Stimulated activated naive B cell treated with anti-CD40 and anti-IgM and Interleukin-4, amounts not matched to agents 10 μg/mL and 1 μg/mL and 100 μg/mL, for 72 hours (primary cell): ENCODE results near the gene INPP1.

Source experiments
- ATAC-seq, 2 donors: fragments of 150-1000 bp; cut with Tn5 transposase; replicated peaks; 2 replicates each; pipeline ENCODE4 v1.10.0; 2021; ENCODE audit warnings: moderate library complexity in 1 of 2
- DNase-seq: peaks from one replicate; pipeline ENCODE4 v3.0.0; 2021
- H3K27ac Mint-ChIP-seq: one replicate; pipeline ENCODE4 v1.8.0; 2022; ENCODE audit warnings: mild to moderate bottlenecking, mixed read lengths
- H3K27me3 Mint-ChIP-seq, 2 donors: one replicate each; pipeline ENCODE4 v1.8.0; 2022; ENCODE audit warnings: mixed read lengths in 2 of 2
- H3K36me3 Mint-ChIP-seq, 2 donors: one replicate each; pipeline ENCODE4 v1.8.0; 2022; ENCODE audit warnings: mixed read lengths in 2 of 2, mild to moderate bottlenecking in 1 of 2
- H3K4me1 Mint-ChIP-seq, 2 donors: one replicate each; pipeline ENCODE4 v1.8.0; 2022; ENCODE audit warnings: mixed read lengths in 2 of 2, mild to moderate bottlenecking in 1 of 2
- H3K4me3 Mint-ChIP-seq, 2 donors: one replicate each; pipeline ENCODE4 v1.8.0; 2022; ENCODE audit warnings: mild to moderate bottlenecking in 2 of 2, mixed read lengths in 2 of 2, moderate library complexity in 1 of 2
- H3K9me3 Mint-ChIP-seq, 2 donors: one replicate each; pipeline ENCODE4 v1.8.0; 2022; ENCODE audit warnings: mixed read lengths in 2 of 2, mild to moderate bottlenecking in 1 of 2

Gene INPP1

DNA sequence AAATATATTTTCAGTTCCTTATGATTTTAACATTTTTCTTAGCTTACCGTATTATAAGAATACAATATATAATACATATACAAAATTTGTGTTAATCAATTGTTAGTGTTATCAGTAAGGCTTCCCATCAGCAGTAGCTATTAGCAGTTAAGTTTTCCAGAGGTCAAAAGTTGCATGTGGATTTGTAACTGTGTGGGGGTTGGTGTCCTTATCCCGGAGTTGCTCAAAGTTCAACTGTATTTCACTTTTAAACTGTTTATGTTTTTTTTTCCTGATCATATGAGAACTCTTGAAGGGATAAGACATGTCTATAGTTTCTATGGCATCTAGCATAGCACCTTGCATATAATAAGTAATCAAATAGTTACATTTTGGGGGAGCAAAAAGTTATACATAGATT lies 52.9 kb downstream of the INPP1 start:
- no peaks in the 10 kb centered on the region for H3K36me3 Mint-ChIP-seq
- no peak overlapping the region for H3K27ac Mint-ChIP-seq
- no peaks in the 10 kb centered on the region for H3K9me3 Mint-ChIP-seq
- ATAC-seq (no peak), DNase-seq (no peak)
- H3K4me1 Mint-ChIP-seq: no peaks in the 10 kb centered on the region
- peaks cover 0 to 6% of the 10 kb centered on the region in 2 donors for H3K27me3 Mint-ChIP-seq
- no peak overlapping the region for H3K4me3 Mint-ChIP-seq

- DNase-seq (no peak), ATAC-seq (no peak)
- H3K27me3 Mint-ChIP-seq: no peaks in the 10 kb centered on the region
- no peak overlapping the region for H3K27ac Mint-ChIP-seq
- no peak overlapping the region for H3K4me3 Mint-ChIP-seq
- H3K9me3 Mint-ChIP-seq: no peaks in the 10 kb centered on the region
- H3K36me3 Mint-ChIP-seq: no peaks in the 10 kb centered on the region
- H3K4me1 Mint-ChIP-seq: peaks cover 0 to 4% of the 10 kb centered on the region in 2 donors
Measured at GRCh38 chr2:190402986-190403603, 59.7 kb downstream of the INPP1 start.

- no peak overlapping the region for H3K27ac Mint-ChIP-seq
- DNase-seq (peak; percentile 6), ATAC-seq (peak in 1 of 2 donors; percentile 18)
- H3K4me3 Mint-ChIP-seq: no peak overlapping the region
- no peaks in the 10 kb centered on the region for H3K36me3 Mint-ChIP-seq
- H3K27me3 Mint-ChIP-seq: no peaks in the 10 kb centered on the region
- H3K4me1 Mint-ChIP-seq: peaks cover 0 to 6% of the 10 kb centered on the region in 2 donors
- no peaks in the 10 kb centered on the region for H3K9me3 Mint-ChIP-seq
Measured at GRCh38 chr2:190404487-190404886, 61.1 kb downstream of the INPP1 start.

DNA sequence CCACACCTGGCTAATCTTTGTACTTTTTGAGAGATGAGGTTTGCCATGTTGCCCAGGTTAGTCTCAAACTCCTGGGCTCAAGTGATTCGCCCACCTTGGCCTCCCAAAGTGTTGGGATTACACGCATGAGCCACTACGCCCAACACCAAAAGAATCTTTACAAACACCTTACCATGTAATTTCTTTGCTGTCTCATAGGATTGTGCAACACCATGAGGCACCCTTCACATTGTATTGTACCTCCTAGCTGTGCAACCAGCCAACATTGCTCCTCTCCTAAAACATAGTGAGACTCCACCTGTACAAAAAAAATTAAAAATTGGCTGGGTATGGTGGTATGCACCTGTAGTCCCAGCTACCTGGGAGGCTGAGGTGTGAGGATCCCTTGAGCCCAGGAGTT lies 61.7 kb downstream of the INPP1 start:
- Mint-ChIP-seq H3K9me3 (no peaks in the 10 kb centered on the region), H3K36me3 (no peaks in the 10 kb centered on the region), H3K4me1 (peaks cover 4 to 11% of the 10 kb centered on the region in 2 donors), H3K27ac (no peak overlapping the region), H3K4me3 (no peak overlapping the region), H3K27me3 (no peaks in the 10 kb centered on the region)
- DNase-seq: no peak
- ATAC-seq: no peak

DNA sequence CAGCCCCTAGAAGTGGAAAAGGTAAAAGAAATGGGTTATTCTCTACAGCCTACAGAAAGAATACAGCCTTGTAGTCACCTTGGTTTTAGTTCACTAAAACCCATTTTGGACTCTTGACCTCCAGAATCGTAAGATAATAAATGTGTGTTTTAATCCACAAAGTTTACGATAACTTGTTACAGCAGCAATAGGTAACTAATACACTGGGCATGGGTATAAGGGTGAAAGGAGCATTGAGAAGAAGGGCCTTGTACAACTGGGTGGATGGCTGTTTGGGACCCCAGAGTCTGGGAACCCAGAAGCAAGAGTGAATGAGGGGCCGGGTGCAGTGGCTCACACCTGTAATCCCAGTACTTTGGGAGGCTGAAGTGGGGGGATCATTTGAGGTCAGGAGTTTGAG lies 62.6 kb downstream of the INPP1 start:
- H3K36me3 Mint-ChIP-seq: no peaks in the 10 kb centered on the region
- DNase-seq: no peak
- no peaks in the 10 kb centered on the region for H3K27me3 Mint-ChIP-seq
- no peak overlapping the region for H3K27ac Mint-ChIP-seq
- no peak overlapping the region for H3K4me3 Mint-ChIP-seq
- ATAC-seq: no peak
- H3K9me3 Mint-ChIP-seq: no peaks in the 10 kb centered on the region
- H3K4me1 Mint-ChIP-seq: peaks cover 4 to 11% of the 10 kb centered on the region in 2 donors

DNA sequence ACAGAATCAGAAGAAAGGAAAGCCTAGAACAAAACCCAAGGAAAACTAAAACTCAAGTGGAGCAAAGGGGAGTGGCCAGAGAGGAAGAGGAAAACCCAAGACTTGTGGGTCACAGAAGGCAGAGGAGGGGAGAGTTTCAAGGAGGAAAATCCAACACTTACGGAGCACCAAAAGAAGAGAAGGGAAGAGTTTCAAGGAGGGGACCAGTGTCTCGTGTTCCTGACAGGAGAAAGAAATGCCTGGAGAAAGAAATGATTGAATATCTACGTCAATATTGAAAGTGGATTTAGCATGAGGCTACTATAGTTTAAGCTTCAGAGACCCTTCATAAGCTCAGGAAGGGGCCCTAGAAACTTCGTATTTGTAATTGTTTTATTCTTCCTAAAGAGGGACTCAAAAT lies 63.4 kb downstream of the INPP1 start:
- Mint-ChIP-seq H3K4me1 (peaks cover 7 to 19% of the 10 kb centered on the region in 2 donors), H3K27ac (no peak overlapping the region), H3K4me3 (no peak overlapping the region), H3K9me3 (no peaks in the 10 kb centered on the region), H3K36me3 (no peaks in the 10 kb centered on the region), H3K27me3 (no peaks in the 10 kb centered on the region)
- no peak for ATAC-seq
- DNase-seq: no peak

GRCh38 chr2:190407246-190407661 lies 63.9 kb downstream of the INPP1 start:
- Mint-ChIP-seq H3K4me1 (peaks cover 7 to 22% of the 10 kb centered on the region in 2 donors), H3K27ac (peak overlapping the region; percentile 83), H3K27me3 (no peaks in the 10 kb centered on the region), H3K4me3 (peak overlapping the region; percentile 75 to 79), H3K36me3 (no peaks in the 10 kb centered on the region), H3K9me3 (no peaks in the 10 kb centered on the region)
- ATAC-seq (peak; percentile 0 to 5), DNase-seq (peak; percentile 3)

DNA sequence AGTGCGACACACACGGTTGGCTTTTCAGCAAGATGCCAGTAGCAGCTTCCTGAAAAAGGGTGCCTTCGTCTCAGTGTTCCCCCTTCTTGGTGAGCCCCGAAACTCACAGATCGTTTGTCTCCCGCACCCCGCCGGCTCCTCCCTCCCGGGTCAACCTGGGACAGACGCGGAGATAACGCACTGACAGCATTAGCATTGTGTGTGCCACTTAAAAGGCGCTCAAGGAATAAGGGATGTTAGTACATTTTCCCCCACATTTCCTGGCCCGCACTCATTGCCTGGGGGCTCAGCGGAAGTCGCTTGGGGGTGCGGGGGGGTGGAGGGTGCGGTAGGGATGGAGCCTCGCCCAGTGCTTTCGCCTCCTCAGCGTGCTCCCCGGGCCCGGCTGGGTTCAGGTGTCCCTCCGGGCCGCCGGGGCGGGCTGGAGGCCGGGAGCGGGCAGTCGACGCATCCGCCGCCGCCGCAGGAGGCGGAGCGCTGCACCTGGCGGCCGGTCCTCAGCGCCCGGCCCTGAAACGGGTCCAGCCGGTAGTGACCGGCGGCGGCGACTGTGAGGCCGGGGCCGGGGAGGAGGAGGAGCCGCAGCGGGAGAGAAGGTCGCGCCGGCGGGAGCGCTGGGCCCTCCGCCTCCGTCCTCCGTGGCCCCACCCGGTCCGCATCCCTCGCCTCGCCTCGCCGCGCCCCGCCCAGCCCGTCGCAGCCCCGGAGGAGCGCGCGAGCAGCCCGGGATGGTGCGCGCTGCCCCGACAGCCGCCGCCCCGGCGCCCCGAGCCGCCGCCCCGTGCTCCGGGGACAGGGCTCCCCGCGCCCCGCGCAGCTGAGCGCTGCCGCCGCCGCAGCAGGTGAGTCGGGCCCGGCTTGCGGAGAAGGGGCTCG lies 64.5 kb downstream of the INPP1 start, which contains the start of gene MFSD6:
Gene MFSD6 (plus strand): TSS at position 694 of the 876 bp plus-strand sequence. CDS start 27,675 bp downstream, outside the sequence.
- H3K4me3 Mint-ChIP-seq: peak within 1 kb of the TSS; percentile 82 to 86
- ATAC-seq: peak; percentile 68 to 79
- no peaks in the 10 kb centered on the region for H3K27me3 Mint-ChIP-seq
- H3K4me1 Mint-ChIP-seq: peaks cover 10 to 25% of the 10 kb centered on the region in 2 donors
- H3K27ac Mint-ChIP-seq: peak within 1 kb of the TSS; percentile 83
- peak; percentile 43 for DNase-seq
- H3K9me3 Mint-ChIP-seq: no peaks in the 10 kb centered on the region
- no peaks in the 10 kb centered on the region for H3K36me3 Mint-ChIP-seq

GRCh38 chr2:190408538-190409271 lies 65.3 kb downstream of the INPP1 start:
- ATAC-seq (peak; percentile 63 to 69), DNase-seq (peak; percentile 59)
- H3K27ac Mint-ChIP-seq: peak overlapping the region; percentile 70
- H3K9me3 Mint-ChIP-seq: no peaks in the 10 kb centered on the region
- H3K27me3 Mint-ChIP-seq: no peaks in the 10 kb centered on the region
- peaks cover 18 to 33% of the 10 kb centered on the region in 2 donors for H3K4me1 Mint-ChIP-seq
- peaks cover 0 to 2% of the 10 kb centered on the region in 2 donors for H3K36me3 Mint-ChIP-seq
- peak overlapping the region; percentile 82 to 86 for H3K4me3 Mint-ChIP-seq

GRCh38 chr2:190409616-190410015 lies 66.2 kb downstream of the INPP1 start:
- Mint-ChIP-seq H3K4me1 (peaks cover 22 to 36% of the 10 kb centered on the region in 2 donors), H3K27me3 (no peaks in the 10 kb centered on the region), H3K4me3 (peak overlapping the region; percentile 31 to 82), H3K9me3 (no peaks in the 10 kb centered on the region), H3K36me3 (peaks cover 0 to 3% of the 10 kb centered on the region in 2 donors), H3K27ac (peak overlapping the region; percentile 60)
- DNase-seq: no peak
- ATAC-seq: no peak

GRCh38 chr2:190410166-190410565 lies 66.8 kb downstream of the INPP1 start:
- Mint-ChIP-seq H3K9me3 (no peaks in the 10 kb centered on the region), H3K27me3 (no peaks in the 10 kb centered on the region), H3K36me3 (peaks cover 0 to 3% of the 10 kb centered on the region in 2 donors), H3K4me1 (peaks cover 22 to 36% of the 10 kb centered on the region in 2 donors), H3K4me3 (no peak overlapping the region), H3K27ac (no peak overlapping the region)
- DNase-seq (no peak), ATAC-seq (no peak)

DNA sequence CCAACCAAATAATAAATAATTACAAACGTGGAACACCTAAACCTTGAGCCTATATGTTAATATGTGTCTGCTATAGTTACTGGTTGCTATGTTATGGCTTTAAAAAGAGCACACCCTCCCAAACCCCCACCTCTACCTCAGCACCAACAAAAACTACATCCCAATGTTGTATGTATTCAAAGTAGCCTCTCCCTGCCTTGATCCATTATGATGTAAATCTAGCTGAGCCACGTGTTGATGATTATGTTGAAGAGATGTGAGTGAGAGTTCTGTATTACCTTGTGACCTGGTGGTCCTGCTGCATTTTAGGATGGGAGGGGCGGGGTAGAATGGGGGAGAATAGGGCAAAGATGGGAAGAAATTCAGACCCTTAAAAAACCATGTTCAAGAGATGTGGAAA lies 69.6 kb downstream of the INPP1 start:
- H3K4me3 Mint-ChIP-seq: no peak overlapping the region
- H3K4me1 Mint-ChIP-seq: peaks cover 25 to 38% of the 10 kb centered on the region in 2 donors
- H3K9me3 Mint-ChIP-seq: no peaks in the 10 kb centered on the region
- ATAC-seq (no peak), DNase-seq (no peak)
- H3K36me3 Mint-ChIP-seq: peaks cover 3 to 4% of the 10 kb centered on the region in 2 donors
- no peak overlapping the region for H3K27ac Mint-ChIP-seq
- H3K27me3 Mint-ChIP-seq: no peaks in the 10 kb centered on the region

- Mint-ChIP-seq H3K4me3 (peak overlapping the region; percentile 11 to 40), H3K27ac (peak overlapping the region; percentile 42), H3K4me1 (peaks cover 27 to 42% of the 10 kb centered on the region in 2 donors)
Measured at GRCh38 chr2:190413421-190413820, 70.0 kb downstream of the INPP1 start.

GRCh38 chr2:190415251-190415650 lies 71.9 kb downstream of the INPP1 start:
- DNase-seq (no peak), ATAC-seq (no peak)
- peaks cover 23 to 40% of the 10 kb centered on the region in 2 donors for H3K4me1 Mint-ChIP-seq
- H3K4me3 Mint-ChIP-seq: no peak overlapping the region
- H3K36me3 Mint-ChIP-seq: peaks cover 3 to 8% of the 10 kb centered on the region in 2 donors
- no peaks in the 10 kb centered on the region for H3K27me3 Mint-ChIP-seq
- H3K9me3 Mint-ChIP-seq: no peaks in the 10 kb centered on the region
- no peak overlapping the region for H3K27ac Mint-ChIP-seq

More at GRCh38 chr2:190413421-190413820, 70.0 kb downstream of the INPP1 start:
- Mint-ChIP-seq H3K27me3 (no peaks in the 10 kb centered on the region), H3K9me3 (no peaks in the 10 kb centered on the region), H3K36me3 (peaks cover 3 to 6% of the 10 kb centered on the region in 2 donors)
- ATAC-seq (peak; percentile 36 to 37), DNase-seq (no peak)
